ENCODE measurements around the gene ZNF177.

DNA sequence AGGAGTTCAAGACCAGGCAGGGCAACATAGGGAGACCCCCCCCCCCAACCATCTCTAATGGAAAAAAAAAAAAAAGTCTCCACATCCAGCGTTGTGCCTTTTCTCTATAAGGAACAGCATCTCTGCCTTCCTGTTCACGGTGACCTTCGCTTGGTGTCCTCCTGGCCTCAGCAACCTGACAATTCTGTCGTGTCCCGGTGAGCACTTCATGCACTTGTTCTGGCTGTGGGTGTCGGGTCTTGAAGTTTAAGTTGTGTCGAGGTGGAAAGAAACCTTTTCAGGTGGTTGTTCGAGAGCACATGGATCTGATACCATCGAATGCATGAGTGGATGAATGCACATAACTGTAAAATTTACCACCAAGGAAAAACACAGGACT lies 38.2 kb upstream of the ZNF177 start:
- TF ChIP-seq, protein P1, sequence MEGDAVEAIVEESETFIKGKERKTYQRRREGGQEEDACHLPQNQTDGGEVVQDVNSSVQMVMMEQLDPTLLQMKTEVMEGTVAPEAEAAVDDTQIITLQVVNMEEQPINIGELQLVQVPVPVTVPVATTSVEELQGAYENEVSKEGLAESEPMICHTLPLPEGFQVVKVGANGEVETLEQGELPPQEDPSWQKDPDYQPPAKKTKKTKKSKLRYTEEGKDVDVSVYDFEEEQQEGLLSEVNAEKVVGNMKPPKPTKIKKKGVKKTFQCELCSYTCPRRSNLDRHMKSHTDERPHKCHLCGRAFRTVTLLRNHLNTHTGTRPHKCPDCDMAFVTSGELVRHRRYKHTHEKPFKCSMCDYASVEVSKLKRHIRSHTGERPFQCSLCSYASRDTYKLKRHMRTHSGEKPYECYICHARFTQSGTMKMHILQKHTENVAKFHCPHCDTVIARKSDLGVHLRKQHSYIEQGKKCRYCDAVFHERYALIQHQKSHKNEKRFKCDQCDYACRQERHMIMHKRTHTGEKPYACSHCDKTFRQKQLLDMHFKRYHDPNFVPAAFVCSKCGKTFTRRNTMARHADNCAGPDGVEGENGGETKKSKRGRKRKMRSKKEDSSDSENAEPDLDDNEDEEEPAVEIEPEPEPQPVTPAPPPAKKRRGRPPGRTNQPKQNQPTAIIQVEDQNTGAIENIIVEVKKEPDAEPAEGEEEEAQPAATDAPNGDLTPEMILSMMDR (IDR thresholded peaks at IDR 0.05), result no peak
- TF ChIP-seq FOSL2 (IDR thresholded peaks at IDR 0.05), result no peak
- TF ChIP-seq FOSL2 (CRISPR knock-in tag; IDR thresholded peaks at IDR 0.05), result no peak
- TF ChIP-seq POLR2A (IDR thresholded peaks at IDR 0.05; ENCODE audit: low read length), result no peak
- TF ChIP-seq SREBF2 (IDR thresholded peaks at IDR 0.05), result no peak
- TF ChIP-seq CEBPB (IDR thresholded peaks at IDR 0.05), result no peak
- TF ChIP-seq RCOR1 (IDR thresholded peaks at IDR 0.05; ENCODE audit: low read depth, low read length), result no peak
- TF ChIP-seq, protein P2, sequence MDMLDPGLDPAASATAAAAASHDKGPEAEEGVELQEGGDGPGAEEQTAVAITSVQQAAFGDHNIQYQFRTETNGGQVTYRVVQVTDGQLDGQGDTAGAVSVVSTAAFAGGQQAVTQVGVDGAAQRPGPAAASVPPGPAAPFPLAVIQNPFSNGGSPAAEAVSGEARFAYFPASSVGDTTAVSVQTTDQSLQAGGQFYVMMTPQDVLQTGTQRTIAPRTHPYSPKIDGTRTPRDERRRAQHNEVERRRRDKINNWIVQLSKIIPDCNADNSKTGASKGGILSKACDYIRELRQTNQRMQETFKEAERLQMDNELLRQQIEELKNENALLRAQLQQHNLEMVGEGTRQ (IDR thresholded peaks at IDR 0.05), result no peak
- no peak for TF ChIP-seq ESRRA (IDR thresholded peaks at IDR 0.05; ENCODE audit: borderline replicate concordance, low read length)
- TF ChIP-seq, protein P3, sequence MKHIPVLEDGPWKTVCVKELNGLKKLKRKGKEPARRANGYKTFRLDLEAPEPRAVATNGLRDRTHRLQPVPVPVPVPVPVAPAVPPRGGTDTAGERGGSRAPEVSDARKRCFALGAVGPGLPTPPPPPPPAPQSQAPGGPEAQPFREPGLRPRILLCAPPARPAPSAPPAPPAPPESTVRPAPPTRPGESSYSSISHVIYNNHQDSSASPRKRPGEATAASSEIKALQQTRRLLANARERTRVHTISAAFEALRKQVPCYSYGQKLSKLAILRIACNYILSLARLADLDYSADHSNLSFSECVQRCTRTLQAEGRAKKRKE (CRISPR knock-in tag; IDR thresholded peaks at IDR 0.05; ENCODE audit: low read depth), result no peak
- TF ChIP-seq BHLHE40 (IDR thresholded peaks at IDR 0.05; ENCODE audit: low read depth, low read length), result no peak
- no peak for TF ChIP-seq SMC3 (IDR thresholded peaks at IDR 0.05)
- TF ChIP-seq, protein P4, sequence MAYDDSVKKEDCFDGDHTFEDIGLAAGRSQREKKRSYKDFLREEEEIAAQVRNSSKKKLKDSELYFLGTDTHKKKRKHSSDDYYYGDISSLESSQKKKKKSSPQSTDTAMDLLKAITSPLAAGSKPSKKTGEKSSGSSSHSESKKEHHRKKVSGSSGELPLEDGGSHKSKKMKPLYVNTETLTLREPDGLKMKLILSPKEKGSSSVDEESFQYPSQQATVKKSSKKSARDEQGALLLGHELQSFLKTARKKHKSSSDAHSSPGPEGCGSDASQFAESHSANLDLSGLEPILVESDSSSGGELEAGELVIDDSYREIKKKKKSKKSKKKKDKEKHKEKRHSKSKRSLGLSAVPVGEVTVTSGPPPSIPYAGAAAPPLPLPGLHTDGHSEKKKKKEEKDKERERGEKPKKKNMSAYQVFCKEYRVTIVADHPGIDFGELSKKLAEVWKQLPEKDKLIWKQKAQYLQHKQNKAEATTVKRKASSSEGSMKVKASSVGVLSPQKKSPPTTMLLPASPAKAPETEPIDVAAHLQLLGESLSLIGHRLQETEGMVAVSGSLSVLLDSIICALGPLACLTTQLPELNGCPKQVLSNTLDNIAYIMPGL (CRISPR knock-in tag; IDR thresholded peaks at IDR 0.05; ENCODE audit: borderline replicate concordance), result no peak
- no peak for TF ChIP-seq EP300 (IDR thresholded peaks at IDR 0.05)
- no peak for TF ChIP-seq JUNB (IDR thresholded peaks at IDR 0.05)
